ENCODE measurements around the gene RABGEF1.
"Not testable (repeated sequence)": the region's sequence is repeated elsewhere in the genome, so short reads cannot be mapped to it uniquely, and the experiment has no call there.

The RABGEF1 gene

GRCh38 chr7:66713687-66714086 lies 26.8 kb upstream of the RABGEF1 start:
- H3K27me3 ChIP-seq: no peaks in the 10 kb centered on the region
- no peak overlapping the region for H3K27ac ChIP-seq
- no peak overlapping the region for H3K4me3 ChIP-seq (ENCODE audit: low read depth in 1 of 2, low read length in 1 of 2)
- peaks cover 18% of the 10 kb centered on the region for H3K36me3 ChIP-seq
- no peaks in the 10 kb centered on the region for H3K4me1 ChIP-seq (ENCODE audit: control insufficient read depth in 1 of 2, insufficient read depth in 1 of 2, low read depth in 1 of 2, low read length in 1 of 2)
- H3K9me3 ChIP-seq: no peaks in the 10 kb centered on the region
- no peak for TF ChIP-seq CTCF (IDR thresholded peaks at IDR 0.05)

GRCh38 chr7:66716634-66717033 lies 23.9 kb upstream of the RABGEF1 start:
- H3K27ac ChIP-seq; H3K27me3 ChIP-seq; H3K4me3 ChIP-seq (ENCODE audit: low read depth in 1 of 2, low read length in 1 of 2); H3K4me1 ChIP-seq (ENCODE audit: control insufficient read depth in 1 of 2, insufficient read depth in 1 of 2, low read depth in 1 of 2, low read length in 1 of 2); H3K9me3 ChIP-seq: not testable (repeated sequence)
- peaks cover 18% of the 10 kb centered on the region for H3K36me3 ChIP-seq

- H3K4me1 ChIP-seq (ENCODE audit: control insufficient read depth in 1 of 2, insufficient read depth in 1 of 2, low read depth in 1 of 2, low read length in 1 of 2): peaks cover 0 to 4% of the 10 kb centered on the region in 2 experiments
- H3K36me3 ChIP-seq: peaks cover 17% of the 10 kb centered on the region
- H3K4me3 ChIP-seq (ENCODE audit: low read depth in 1 of 2, low read length in 1 of 2): no peak overlapping the region
- H3K9me3 ChIP-seq: peaks cover 3% of the 10 kb centered on the region
- H3K27me3 ChIP-seq: no peaks in the 10 kb centered on the region
- no peak overlapping the region for H3K27ac ChIP-seq
- no peak for TF ChIP-seq CTCF (IDR thresholded peaks at IDR 0.05)
Observed at GRCh38 chr7:66720561-66720960, 20.0 kb upstream of the RABGEF1 start.

- Histone ChIP-seq H3K4me3 (ENCODE audit: low read depth in 1 of 2, low read length in 1 of 2) (no peak overlapping the region), H3K4me1 (ENCODE audit: control insufficient read depth in 1 of 2, insufficient read depth in 1 of 2, low read depth in 1 of 2, low read length in 1 of 2) (no peaks in the 10 kb centered on the region), H3K27me3 (no peaks in the 10 kb centered on the region), H3K36me3 (peaks cover 6% of the 10 kb centered on the region), H3K27ac (no peak overlapping the region), H3K9me3 (peaks cover 3% of the 10 kb centered on the region)
- TF ChIP-seq CTCF (IDR thresholded peaks at IDR 0.05): no peak
Observed at GRCh38 chr7:66725843-66726242, 14.7 kb upstream of the RABGEF1 start.

GRCh38 chr7:66727058-66727457 lies 13.5 kb upstream of the RABGEF1 start:
- Histone ChIP-seq H3K4me3 (ENCODE audit: low read depth in 1 of 2, low read length in 1 of 2) (no peak overlapping the region), H3K27me3 (no peaks in the 10 kb centered on the region), H3K27ac (no peak overlapping the region), H3K9me3 (peaks cover 3% of the 10 kb centered on the region), H3K4me1 (ENCODE audit: control insufficient read depth in 1 of 2, insufficient read depth in 1 of 2, low read depth in 1 of 2, low read length in 1 of 2) (no peaks in the 10 kb centered on the region), H3K36me3 (peaks cover 6% of the 10 kb centered on the region)
- no peak for TF ChIP-seq CTCF (IDR thresholded peaks at IDR 0.05)

GRCh38 chr7:66728571-66728970 lies 12.0 kb upstream of the RABGEF1 start:
- Histone ChIP-seq H3K27me3 (no peaks in the 10 kb centered on the region), H3K27ac (no peak overlapping the region), H3K4me3 (ENCODE audit: low read depth in 1 of 2, low read length in 1 of 2) (no peak overlapping the region), H3K4me1 (ENCODE audit: control insufficient read depth in 1 of 2, insufficient read depth in 1 of 2, low read depth in 1 of 2, low read length in 1 of 2) (no peaks in the 10 kb centered on the region), H3K36me3 (peaks cover 6% of the 10 kb centered on the region), H3K9me3 (peaks cover 3% of the 10 kb centered on the region)
- TF ChIP-seq CTCF (IDR thresholded peaks at IDR 0.05): no peak

Measured in neutrophil (primary cell).